ENCODE data around the gene IMPACT.

IMPACT gene, protein sequence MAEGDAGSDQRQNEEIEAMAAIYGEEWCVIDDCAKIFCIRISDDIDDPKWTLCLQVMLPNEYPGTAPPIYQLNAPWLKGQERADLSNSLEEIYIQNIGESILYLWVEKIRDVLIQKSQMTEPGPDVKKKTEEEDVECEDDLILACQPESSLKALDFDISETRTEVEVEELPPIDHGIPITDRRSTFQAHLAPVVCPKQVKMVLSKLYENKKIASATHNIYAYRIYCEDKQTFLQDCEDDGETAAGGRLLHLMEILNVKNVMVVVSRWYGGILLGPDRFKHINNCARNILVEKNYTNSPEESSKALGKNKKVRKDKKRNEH

DNA sequence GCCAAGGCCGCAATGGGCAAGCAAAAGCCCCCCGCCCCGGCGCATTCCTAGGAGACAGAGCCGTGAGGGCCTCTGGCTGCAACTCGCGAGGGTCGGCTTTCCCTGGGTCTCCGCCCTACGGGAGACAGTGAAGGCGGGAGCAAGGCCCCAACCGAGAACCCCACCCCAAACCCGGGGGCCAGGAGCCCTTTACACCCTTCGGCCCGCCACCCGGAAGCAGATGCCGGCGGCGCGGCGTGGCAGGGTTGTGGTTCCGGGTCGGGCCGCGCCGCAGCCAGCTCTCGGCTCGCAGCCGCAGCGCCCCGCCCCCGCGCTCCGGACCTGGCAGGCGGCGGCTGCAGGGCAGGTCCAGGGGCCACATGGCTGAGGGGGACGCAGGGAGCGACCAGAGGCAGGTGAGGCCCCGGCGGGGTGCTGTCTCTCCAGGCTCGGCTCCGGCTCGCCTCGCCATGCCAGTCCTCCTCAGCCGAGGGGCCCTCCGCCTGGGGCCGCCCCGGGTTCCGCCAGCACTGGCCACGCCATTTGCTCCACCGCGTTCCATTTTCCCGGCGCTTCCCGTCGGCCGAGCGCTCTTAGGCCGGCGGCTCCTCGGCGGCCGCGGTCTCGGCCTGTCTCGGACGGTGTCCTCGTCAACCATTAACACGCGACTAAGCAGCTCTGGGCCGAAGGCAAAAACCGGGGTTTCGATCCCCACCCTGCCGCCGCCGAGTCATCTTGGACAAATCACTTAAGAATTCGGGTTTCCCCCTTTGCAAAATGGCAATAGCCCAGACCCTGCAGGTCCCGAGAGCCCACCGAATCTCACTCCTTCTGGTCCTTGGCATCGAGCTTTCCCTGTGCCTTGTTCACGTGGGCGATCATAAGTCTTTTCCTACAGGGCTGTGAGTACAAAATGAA is at the start of gene IMPACT:
Gene IMPACT (plus strand): TSS at position 273 of the 897 bp plus-strand sequence. CDS start 87 bp downstream, at position 360.
- peak; percentile 78 for DNase-seq (ENCODE audit: low read depth, low spot score)
- TF ChIP-seq, protein P1, sequence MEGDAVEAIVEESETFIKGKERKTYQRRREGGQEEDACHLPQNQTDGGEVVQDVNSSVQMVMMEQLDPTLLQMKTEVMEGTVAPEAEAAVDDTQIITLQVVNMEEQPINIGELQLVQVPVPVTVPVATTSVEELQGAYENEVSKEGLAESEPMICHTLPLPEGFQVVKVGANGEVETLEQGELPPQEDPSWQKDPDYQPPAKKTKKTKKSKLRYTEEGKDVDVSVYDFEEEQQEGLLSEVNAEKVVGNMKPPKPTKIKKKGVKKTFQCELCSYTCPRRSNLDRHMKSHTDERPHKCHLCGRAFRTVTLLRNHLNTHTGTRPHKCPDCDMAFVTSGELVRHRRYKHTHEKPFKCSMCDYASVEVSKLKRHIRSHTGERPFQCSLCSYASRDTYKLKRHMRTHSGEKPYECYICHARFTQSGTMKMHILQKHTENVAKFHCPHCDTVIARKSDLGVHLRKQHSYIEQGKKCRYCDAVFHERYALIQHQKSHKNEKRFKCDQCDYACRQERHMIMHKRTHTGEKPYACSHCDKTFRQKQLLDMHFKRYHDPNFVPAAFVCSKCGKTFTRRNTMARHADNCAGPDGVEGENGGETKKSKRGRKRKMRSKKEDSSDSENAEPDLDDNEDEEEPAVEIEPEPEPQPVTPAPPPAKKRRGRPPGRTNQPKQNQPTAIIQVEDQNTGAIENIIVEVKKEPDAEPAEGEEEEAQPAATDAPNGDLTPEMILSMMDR (IDR thresholded peaks at IDR 0.05; ENCODE audit: low read depth, low read length), result no peak
- H3K4me3 ChIP-seq (ENCODE audit: low read depth, low read length), result peak within 1 kb of the TSS; percentile 52
- in situ Hi-C loops (cut with HindIII; ENCODE audit: low sequenced_read_pairs), result no loop called here

DNA sequence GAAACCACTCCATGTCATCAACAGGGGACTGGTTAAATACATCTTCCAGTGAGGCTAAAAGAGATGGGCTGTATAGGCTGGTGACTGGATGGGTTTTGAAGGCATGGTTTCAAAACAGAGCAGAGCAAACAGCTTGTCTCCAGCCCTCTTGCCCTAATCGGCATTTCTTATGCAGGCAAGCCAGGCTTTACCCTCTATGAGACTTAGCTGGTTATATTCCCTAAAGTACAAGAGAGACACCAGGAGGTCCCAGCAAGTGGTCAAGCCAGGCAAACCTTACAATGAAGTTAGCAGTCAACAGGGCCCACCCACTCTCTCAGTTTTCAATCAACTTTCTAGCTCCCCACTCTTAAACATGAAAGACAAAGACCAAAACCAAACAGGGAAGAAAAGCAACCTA is 47.9 kb upstream of the IMPACT start:
- TF ChIP-seq, protein P1 (IDR thresholded peaks at IDR 0.05; ENCODE audit: low read depth, low read length), result no peak
- in situ Hi-C loops (cut with HindIII; ENCODE audit: low sequenced_read_pairs), result no loop called here
- no peak for DNase-seq (ENCODE audit: low read depth, low spot score)
- H3K4me3 ChIP-seq (ENCODE audit: low read depth, low read length), result no peak overlapping the region

DNA sequence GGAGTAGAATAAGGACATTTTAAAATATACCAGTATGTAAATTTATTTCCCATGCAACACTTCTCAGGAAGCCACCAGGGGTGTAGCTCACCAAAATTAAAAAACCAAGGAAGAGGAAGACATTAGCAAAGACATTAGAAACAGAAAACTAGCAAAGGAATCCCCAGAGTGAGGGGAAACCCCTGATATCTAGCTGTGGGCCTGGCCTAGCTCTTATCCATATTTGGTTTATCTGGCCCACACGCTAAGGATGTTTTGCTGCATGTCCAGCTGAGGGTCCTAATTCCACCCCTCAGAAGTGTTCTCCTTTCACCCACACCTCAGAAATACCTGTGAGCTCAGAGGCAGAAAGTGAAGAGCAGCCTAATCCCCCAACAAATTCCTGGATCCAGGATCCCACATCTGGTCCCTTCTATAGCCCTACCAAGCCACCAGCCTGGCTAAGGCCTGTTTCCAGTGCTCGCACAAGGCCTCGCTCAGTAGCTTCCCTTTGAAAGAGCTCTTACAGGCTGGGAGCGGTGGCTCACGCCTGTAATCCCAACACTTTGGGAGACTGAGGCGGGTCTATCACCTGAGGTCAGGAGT is 46.2 kb upstream of the IMPACT start:
- no peak overlapping the region for H3K4me3 ChIP-seq (ENCODE audit: low read depth, low read length)
- DNase-seq (ENCODE audit: low read depth, low spot score), result no peak
- TF ChIP-seq, protein P1 (IDR thresholded peaks at IDR 0.05; ENCODE audit: low read depth, low read length), result no peak
- in situ Hi-C loops (cut with HindIII; ENCODE audit: low sequenced_read_pairs), result no loop called here

DNA sequence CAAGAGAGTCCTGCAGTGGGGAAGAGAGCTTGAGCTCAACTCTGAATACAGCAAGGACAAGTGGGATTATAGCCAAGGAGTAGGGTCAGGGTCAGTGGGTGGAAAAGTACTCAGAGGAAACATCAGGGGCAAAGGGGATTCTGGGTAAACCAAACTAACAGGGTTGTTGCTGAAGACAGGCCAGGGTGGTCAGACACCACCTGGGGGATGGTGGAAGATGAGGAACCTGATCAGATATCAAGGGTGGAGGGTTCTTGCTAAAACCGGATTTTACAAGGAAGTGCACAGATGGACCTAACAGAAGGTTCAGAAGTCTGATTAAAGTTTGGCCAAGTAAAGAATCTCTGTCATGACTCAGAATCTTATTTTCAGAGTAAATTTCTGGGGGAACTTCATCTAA is 45.3 kb upstream of the IMPACT start:
- in situ Hi-C loops (cut with HindIII; ENCODE audit: low sequenced_read_pairs), result no loop called here
- no peak overlapping the region for H3K4me3 ChIP-seq (ENCODE audit: low read depth, low read length)
- no peak for DNase-seq (ENCODE audit: low read depth, low spot score)
- TF ChIP-seq, protein P1 (IDR thresholded peaks at IDR 0.05; ENCODE audit: low read depth, low read length), result no peak

DNA sequence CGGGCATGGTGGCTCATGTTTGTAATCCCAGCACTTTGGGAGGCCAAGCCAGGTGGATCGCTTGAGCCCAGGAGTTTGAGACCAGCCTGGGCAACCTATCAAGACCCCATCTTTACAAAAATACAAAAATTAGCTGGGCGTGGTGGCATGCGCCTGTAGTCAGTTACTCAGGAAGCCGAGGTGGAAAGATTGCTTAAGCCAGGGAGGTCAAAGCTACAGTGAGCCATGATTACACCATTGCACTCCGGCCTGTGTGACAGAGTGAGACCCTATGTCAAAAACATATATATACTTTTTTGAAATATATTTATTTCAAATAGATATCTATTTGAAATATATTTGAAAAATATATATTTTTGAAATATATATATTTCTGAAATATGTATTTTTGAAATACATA is 39.8 kb upstream of the IMPACT start:
- DNase-seq (ENCODE audit: low read depth, low spot score), result no peak
- H3K4me3 ChIP-seq (ENCODE audit: low read depth, low read length), result no peak overlapping the region
- TF ChIP-seq, protein P1 (IDR thresholded peaks at IDR 0.05; ENCODE audit: low read depth, low read length), result no peak
- in situ Hi-C loops (cut with HindIII; ENCODE audit: low sequenced_read_pairs), result no loop called here

DNA sequence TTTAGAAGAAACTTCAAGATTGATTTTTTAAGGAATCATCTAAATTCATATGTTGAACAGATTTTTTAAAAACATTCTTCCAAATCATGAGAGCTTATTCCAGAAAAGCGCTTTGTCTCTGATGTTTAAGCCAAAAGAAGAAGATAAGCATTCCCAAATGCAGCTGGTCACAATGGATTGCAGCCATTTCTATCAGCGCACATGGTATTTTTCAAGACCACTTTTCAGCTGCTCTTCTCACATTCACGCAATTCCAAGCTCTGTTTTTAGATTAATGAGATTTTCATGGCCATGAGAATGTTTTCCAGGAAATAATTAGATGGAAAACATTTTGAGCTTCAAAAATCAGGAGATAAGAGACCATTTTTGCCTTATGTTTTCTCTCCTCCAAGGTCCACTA is 37.5 kb upstream of the IMPACT start:
- TF ChIP-seq, protein P1 (IDR thresholded peaks at IDR 0.05; ENCODE audit: low read depth, low read length), result no peak
- in situ Hi-C loops (cut with HindIII; ENCODE audit: low sequenced_read_pairs), result no loop called here
- no peak overlapping the region for H3K4me3 ChIP-seq (ENCODE audit: low read depth, low read length)
- no peak for DNase-seq (ENCODE audit: low read depth, low spot score)
